ENCODE data around the gene KRTAP12-1.
"Not testable (repeated sequence)": the region's sequence is repeated elsewhere in the genome, so short reads cannot be mapped to it uniquely, and the experiment has no call there.

Gene KRTAP12-1

GRCh38 chr21:44670642-44671432, 11.1 kb downstream of the KRTAP12-1 start:
- no peak for DNase-seq (ENCODE audit: low read depth in 2 of 2, low spot score in 1 of 2)

- DNase-seq (ENCODE audit: low read depth in 2 of 2, low spot score in 1 of 2): no peak
Observed at GRCh38 chr21:44667612-44668011, 14.4 kb downstream of the KRTAP12-1 start.

GRCh38 chr21:44666401-44667320, 15.3 kb downstream of the KRTAP12-1 start, which contains the start of gene KRTAP12-2:
Gene KRTAP12-2, minus strand, starts transcription at chr21:44666927. Its CDS starts 41 bp downstream, at chr21:44666886.
- DNase-seq (ENCODE audit: low read depth in 2 of 2, low spot score in 1 of 2): no peak

GRCh38 chr21:44664691-44665090, 17.3 kb downstream of the KRTAP12-1 start:
- no peak for DNase-seq (ENCODE audit: low read depth in 2 of 2, low spot score in 1 of 2)

GRCh38 chr21:44661567-44661966, 20.4 kb downstream of the KRTAP12-1 start:
- DNase-seq (ENCODE audit: low read depth in 2 of 2, low spot score in 1 of 2): not testable (repeated sequence)

- DNase-seq (ENCODE audit: low read depth in 2 of 2, low spot score in 1 of 2): no peak
Observed at GRCh38 chr21:44658913-44659595, 22.9 kb downstream of the KRTAP12-1 start.

- no peak for DNase-seq (ENCODE audit: low read depth in 2 of 2, low spot score in 1 of 2)
Observed at GRCh38 chr21:44658541-44658910, 23.4 kb downstream of the KRTAP12-1 start.

- no peak for DNase-seq (ENCODE audit: low read depth in 2 of 2, low spot score in 1 of 2)
Observed at GRCh38 chr21:44657635-44658540, 24.1 kb downstream of the KRTAP12-1 start, which contains the start of gene KRTAP12-3. Gene KRTAP12-3, plus strand, starts transcription at chr21:44657932. Its CDS starts 48 bp downstream, at chr21:44657980.

- no peak for DNase-seq (ENCODE audit: low read depth in 2 of 2, low spot score in 1 of 2)
Observed at GRCh38 chr21:44656868-44657267, 25.1 kb downstream of the KRTAP12-1 start.

- no peak for DNase-seq (ENCODE audit: low read depth in 2 of 2, low spot score in 1 of 2)
Observed at GRCh38 chr21:44654576-44655175, 27.3 kb downstream of the KRTAP12-1 start, which contains the start of gene KRTAP12-4. Gene KRTAP12-4, minus strand, starts transcription at chr21:44654659. Its CDS starts 45 bp downstream, at chr21:44654614.

GRCh38 chr21:44653656-44654575, 28.0 kb downstream of the KRTAP12-1 start:
- DNase-seq (ENCODE audit: low read depth in 2 of 2, low spot score in 1 of 2): no peak

- no peak for DNase-seq (ENCODE audit: low read depth in 2 of 2, low spot score in 1 of 2)
Observed at GRCh38 chr21:44653123-44653522, 28.8 kb downstream of the KRTAP12-1 start.

GRCh38 chr21:44650973-44651675, 30.8 kb downstream of the KRTAP12-1 start:
- no peak for DNase-seq (ENCODE audit: low read depth in 2 of 2, low spot score in 1 of 2)

GRCh38 chr21:44650265-44650972, 31.5 kb downstream of the KRTAP12-1 start:
- no peak for DNase-seq (ENCODE audit: low read depth in 2 of 2, low spot score in 1 of 2)

- DNase-seq (ENCODE audit: low read depth in 2 of 2, low spot score in 1 of 2): no peak
Observed at GRCh38 chr21:44649521-44650100, 32.4 kb downstream of the KRTAP12-1 start.

- no peak for DNase-seq (ENCODE audit: low read depth in 2 of 2, low spot score in 1 of 2)
Observed at GRCh38 chr21:44648557-44649311, 33.2 kb downstream of the KRTAP12-1 start.
